Vagina (tissue), 2 donors: ENCODE results near the gene DNAH14.

Experiments used
- POLR2A ChIP-seq, 2 donors: fragments of 450-650 bp; IDR thresholded peaks; one replicate each; pipeline ENCODE4 v1.6.1; 2017; ENCODE audit warnings: antibody characterized with exemption in 2 of 2, mild to moderate bottlenecking in 2 of 2, moderate library complexity in 2 of 2
- POLR2AphosphoS5 ChIP-seq, 2 donors: sonication (generic); formaldehyde crosslinking; IDR thresholded peaks; one replicate each; pipeline ENCODE4 v1.9.0; 2017; ENCODE audit warnings: antibody characterized with exemption in 2 of 2, mild to moderate bottlenecking in 2 of 2, low read depth in 1 of 2; ENCODE audit not compliant: insufficient read depth in 1 of 2
- TF ChIP-seq, protein P1 (sequence below), 3 experiments: fragments of 450-650 bp in 2 of 3; fragments of 200-600 bp in 1 of 3; sonication (generic) in 1 of 3; IDR thresholded peaks; one replicate each; pipeline ENCODE4 v1.5.1; 2017 to 2019; ENCODE audit warnings: antibody characterized with exemption in 3 of 3, mild to moderate bottlenecking in 2 of 3, moderate library complexity in 2 of 3

GRCh38 chr1:225371366-225372010, 442.0 kb downstream of the DNAH14 start:
- TF ChIP-seq POLR2A (IDR thresholded peaks at IDR 0.05) (no peak), POLR2AphosphoS5 (IDR thresholded peaks at IDR 0.05; ENCODE audit: insufficient read depth in 1 of 2, low read depth in 1 of 2) (no peak)
- TF ChIP-seq, protein P1, sequence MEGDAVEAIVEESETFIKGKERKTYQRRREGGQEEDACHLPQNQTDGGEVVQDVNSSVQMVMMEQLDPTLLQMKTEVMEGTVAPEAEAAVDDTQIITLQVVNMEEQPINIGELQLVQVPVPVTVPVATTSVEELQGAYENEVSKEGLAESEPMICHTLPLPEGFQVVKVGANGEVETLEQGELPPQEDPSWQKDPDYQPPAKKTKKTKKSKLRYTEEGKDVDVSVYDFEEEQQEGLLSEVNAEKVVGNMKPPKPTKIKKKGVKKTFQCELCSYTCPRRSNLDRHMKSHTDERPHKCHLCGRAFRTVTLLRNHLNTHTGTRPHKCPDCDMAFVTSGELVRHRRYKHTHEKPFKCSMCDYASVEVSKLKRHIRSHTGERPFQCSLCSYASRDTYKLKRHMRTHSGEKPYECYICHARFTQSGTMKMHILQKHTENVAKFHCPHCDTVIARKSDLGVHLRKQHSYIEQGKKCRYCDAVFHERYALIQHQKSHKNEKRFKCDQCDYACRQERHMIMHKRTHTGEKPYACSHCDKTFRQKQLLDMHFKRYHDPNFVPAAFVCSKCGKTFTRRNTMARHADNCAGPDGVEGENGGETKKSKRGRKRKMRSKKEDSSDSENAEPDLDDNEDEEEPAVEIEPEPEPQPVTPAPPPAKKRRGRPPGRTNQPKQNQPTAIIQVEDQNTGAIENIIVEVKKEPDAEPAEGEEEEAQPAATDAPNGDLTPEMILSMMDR (IDR thresholded peaks at IDR 0.05): no peak
